Effector CD8-positive, alpha-beta T cell (primary cell): Measurements from ENCODE around the gene GPC4.

Experiments used
- DNase-seq: peaks from one replicate; lab custom pipeline; 2025; lab: John Stamatoyannopoulos, UW
- total RNA-seq, 4 experiments: gene quantifications; one replicate each; lab custom pipeline; 2026; lab: John Stamatoyannopoulos, UW

The GPC4 gene
- total RNA-seq, result 0 to 0.44 (median 0.18) reads per million in 4 experiments

- DNase-seq, result no peak
These were observed at the start of gene GPC4 for GRCh38 chrX:133415276-133416105. Gene GPC4, minus strand, starts transcription at chrX:133415489. Its CDS starts 524 bp downstream, at chrX:133414965.

DNA sequence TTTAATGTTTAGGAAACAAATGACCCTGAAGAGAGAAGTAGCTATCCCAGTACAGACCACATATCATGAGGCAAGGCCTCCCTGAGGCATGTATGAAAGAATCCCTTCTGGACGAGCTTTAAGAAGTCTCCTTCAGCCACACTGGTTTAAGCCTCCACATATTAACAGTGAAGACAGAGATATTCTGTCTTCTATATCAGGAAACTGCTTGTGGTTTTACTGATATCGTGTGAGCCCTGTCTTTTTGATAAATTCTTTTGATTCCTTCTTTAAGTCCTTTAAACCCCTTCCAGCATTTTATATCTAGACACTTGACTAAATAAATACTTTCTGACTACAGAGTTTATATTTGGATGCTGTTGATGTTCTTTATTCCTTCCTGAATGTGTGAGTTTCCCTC lies 45.9 kb upstream of the GPC4 start:
- DNase-seq, result no peak

DNA sequence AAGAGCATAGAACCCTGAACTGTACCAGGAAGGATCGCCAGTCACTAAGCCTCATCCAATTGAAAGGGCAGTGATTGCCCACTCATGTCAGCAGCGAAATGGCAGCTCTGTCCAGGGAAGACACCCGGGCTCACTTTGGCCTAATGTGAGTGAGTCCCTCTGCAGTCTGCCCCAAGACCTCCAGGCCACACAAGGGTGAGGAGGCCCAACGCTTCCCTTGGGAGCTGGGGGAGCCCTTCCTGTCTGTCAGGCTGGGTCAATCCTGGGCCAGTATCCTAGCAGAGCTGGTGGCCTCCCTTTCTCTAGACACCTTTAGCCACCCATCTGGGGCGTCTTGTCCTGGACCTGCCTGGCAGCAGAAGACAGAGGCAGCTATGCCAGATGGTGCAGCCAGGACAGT lies 39.6 kb upstream of the GPC4 start:
- no peak for DNase-seq

GRCh38 chrX:133454491-133454914 lies 39.2 kb upstream of the GPC4 start:
- no peak for DNase-seq

GRCh38 chrX:133448512-133449076 lies 33.3 kb upstream of the GPC4 start:
- no peak for DNase-seq

DNA sequence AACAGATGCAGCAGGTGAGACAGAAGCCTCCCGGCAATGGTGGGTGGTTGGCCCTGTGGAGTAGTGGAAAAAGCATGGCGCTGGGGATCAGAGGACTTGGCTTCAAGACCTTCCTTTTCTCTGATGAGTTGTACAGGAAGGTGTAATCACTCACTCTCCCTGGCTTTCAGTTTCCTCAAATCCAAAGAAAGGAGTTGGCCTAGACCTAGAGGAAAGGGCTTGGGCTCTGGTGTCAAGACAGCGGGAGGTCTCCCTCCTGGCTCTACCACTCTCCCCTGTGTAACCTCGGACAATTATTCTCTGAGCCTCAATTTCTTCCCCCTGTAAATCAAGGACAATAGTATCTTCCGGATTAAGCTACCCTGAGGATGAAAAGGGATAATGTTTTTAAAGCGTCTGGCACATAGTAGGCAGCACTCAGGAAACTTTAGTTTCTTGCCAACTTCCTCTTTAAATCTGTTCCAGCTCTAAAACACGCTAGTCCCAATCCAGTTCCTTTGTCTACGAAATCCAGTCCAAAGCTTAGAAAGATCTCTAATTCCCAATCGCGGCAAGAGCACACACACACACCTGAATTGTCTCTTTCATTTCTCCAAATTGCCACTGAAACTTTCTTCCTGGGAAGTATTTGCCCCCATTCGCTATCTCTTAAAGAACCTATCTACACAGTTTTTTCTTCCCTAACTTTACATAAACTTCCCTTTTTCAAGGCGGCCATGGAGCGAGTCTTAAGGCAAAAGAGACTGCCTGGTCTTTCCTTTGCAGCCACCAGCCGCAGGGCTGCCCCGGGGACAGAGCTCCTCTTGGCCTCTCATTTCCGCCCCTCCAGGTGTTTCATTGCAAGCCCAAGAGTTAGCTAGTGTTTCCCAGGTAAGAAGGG lies 29.9 kb upstream of the GPC4 start:
- no peak for DNase-seq

DNA sequence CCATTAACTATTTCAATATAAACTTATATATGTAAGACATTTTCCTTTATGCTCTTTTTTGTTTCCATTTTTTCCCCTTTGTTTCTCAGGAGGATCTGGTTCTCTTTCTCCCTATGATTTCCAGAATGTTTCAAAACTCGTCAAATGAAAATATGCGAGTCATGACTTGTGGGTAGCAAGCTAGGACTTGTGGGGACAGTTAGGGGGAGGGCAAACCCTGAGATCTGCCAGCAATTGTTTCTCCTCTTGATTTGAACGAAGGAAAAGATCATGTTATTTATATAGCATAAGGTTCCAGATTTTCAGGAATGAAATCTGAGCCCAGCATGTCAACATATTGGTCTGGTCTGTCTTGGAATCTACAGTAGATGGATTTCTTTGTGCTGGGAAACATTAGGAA lies 28.9 kb upstream of the GPC4 start:
- DNase-seq, result no peak

DNA sequence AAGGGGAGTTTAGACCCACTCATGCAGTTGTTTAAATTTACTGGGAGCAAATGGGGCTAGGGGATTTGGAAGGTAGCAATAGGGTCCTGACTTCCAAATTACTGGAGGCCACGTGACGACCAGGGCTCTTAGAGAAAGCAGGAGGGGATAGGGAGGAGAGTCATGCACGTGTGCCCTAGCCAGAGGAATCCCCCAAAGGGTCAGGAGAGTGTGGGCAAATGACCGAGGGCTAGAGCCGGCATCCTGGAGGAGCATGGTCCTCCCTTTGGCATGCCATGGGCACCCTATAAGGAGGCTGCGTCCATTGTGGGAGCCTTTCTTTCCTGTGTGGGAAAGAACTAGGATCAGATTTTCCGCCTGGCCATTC lies 25.5 kb upstream of the GPC4 start:
- DNase-seq, result no peak

- DNase-seq, result no peak
These were observed 24.9 kb upstream of the GPC4 start for GRCh38 chrX:133440081-133440796.

DNA sequence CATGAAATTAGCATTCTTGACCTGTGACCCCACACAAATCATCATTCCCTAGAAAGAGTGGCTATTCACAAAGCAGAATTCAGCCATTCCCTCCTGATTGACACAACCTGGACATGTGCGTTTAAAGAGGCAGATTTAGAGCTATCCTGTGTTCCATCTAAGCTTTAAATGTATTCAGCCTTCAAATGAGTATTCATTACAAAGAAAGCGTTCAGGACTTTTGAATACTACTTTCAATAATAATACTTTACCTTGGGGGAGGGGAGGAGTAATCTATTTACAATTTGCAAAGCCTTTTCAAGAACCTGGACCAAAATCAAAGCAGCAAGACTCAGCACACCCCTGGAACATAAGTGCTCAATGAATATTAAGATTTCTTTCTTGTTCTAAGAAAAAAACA lies 22.5 kb upstream of the GPC4 start:
- DNase-seq, result no peak

- DNase-seq, result no peak
These were observed 22.1 kb upstream of the GPC4 start for GRCh38 chrX:133437356-133437755.

DNA sequence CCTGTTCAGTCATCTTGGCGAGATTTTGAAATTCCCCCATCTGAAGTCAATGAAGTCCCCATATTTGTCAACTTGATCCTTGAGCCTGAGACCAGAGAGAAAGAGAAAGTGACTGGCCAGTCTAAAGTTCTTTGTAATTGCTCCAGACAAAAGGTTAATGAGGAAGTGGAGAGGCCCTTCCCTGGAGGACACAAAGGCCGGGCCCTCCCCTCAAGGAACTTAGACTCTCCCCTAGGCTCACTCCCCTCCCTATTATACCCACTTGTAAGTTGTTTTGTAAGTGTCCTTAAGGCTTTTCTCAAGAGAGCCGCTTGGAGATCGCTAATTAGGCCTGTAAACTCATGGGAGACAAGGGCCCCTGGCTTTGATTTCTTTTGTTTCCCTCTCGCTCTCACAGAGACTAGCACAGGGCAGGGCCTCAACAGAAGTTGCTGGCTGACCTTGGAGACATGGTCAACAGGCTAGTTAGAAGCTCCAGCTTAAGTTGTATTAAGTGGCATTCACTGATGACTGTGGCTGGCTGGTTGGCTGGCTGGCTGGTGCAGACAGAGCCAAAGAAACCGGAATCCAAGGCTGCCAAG lies 20.3 kb upstream of the GPC4 start:
- DNase-seq, result no peak

DNA sequence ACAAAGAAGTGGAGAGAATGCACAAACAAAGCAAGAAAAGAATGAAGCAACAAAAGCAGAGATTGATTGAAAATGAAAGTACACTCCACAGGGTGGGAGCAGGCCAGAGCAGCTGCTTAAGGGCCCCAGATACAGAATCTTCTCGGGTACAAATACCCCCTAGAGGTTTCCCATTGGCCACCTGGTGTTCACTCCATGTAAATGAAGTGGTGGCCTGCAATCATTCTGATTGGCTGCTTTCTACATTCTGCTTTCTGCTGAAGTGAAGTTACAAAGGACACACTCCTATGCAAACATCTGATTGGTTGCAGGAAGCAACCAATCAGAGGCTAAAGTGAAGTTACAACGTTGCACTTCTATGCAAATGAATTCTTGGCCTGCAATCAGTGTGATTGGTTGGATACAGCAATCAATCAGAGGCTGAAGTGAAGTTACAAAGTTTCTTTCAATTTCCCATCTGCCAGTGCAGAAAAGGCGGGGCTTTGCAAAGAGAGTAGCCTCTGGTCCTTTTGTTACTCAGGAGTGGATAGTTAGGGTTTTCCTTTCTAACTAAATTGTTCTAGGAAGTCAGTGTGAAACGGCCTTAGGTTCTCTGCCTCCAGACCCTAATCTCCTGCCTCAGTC lies 19.0 kb upstream of the GPC4 start:
- no peak for DNase-seq

DNA sequence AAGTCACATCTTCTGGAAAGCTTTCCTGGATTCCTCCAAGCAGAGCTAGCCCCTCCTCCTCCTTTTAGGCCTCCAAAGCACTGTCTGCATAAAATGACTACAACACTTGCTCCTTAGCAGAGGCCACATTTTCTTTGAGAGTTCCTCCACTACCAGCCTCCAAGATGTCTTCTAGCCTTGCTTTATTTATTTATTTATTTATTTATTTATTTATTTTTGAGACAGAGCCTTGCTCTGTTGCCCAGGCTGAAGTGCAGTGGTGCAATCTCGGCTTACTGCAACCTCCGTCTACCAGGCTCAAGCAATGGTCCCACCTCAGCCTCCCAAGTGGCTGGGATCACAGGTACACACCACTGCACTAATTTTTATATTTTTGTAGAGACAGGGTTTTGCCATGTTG lies 4.6 kb upstream of the GPC4 start:
- no peak for DNase-seq

DNA sequence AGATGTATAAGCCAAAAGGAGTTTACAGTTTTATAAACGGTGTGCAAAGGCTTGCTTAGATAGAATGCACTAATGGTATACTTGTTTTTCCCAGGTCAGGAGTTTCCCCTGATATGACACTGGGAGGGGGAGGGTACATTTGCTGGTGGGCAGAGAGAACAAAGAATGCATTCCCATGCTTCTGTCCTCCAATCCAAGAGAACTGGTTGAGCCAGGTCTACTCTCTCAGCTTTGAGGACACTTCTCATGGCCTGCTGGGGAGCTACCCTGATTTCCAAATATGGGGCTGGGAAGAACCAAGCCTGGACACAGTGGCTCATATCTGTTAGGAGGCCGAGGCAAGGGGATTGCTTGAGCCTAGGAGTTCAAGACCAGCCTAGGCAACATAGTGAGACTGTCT lies 3.3 kb upstream of the GPC4 start:
- DNase-seq, result no peak

GRCh38 chrX:133417364-133417763 lies 2.1 kb upstream of the GPC4 start:
- DNase-seq, result no peak

GRCh38 chrX:133414406-133415275 lies 648 bp downstream of the GPC4 start:
- DNase-seq, result no peak

DNA sequence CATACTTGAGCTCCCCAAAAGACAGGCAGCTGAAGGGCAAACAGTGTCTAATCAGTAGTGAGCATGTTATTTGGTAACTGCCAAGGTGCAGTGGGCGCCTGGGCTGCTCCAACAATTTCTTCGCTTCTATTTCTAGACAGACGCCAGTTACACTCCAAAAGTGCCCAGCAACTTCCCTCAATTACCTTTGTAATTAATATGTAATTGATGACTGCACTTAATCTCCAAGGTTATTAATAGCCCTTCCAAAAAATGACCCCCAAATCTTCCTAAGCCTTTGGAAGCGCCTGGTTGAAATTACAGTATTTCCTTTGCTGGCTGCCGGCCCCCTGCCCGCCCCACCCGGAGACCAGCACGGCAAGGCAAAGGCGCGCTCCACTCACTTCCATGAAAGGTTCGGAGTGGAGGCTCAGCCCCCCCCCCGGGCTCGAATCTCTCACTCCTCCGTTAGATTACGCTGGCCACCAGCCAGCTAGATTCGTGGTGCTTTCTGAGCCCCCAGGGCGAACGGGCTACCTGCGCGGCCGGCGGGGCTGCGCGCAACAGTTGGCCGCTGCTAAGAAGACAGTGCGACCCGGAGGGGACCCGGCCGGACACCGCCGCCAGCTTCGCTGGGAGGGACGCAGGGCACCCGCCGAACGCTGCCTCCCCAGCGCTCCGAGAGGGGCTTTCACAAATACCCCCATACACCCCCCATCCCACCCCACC lies 1.9 kb downstream of the GPC4 start:
- no peak for DNase-seq

GRCh38 chrX:133412665-133413064 lies 2.6 kb downstream of the GPC4 start:
- no peak for DNase-seq

DNA sequence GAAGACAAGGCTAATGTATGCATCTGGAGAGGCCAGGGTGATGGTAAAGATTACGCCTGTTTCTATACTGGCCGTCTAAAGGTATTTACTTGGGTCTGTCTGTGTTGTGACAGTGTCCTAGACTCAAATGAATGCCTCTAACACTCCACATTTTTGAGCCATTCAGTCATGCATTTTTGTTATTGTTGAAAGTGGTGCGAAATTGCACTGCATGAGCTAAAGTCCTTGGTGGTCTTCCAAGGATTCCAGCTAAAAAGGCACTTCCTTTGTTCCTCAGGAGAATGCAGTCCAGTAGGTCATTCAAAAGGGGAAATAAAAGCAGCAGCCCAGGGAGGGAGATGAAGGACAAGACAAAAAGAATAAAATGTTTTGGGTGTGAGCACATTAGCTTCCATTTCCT lies 3.0 kb downstream of the GPC4 start:
- DNase-seq, result no peak
